ENCODE results near the gene DIDO1. TPM values are rescaled to one million over a fixed set of nuclear protein-coding genes. Genes with fewer than 3 reads are reported as not detected.
A peak's percentile ranks its signal among the peaks of the same experiment; 100 is the strongest.

The DIDO1 gene
- total RNA-seq, 1 experiment from 2014 or later = 120 TPM

DNA sequence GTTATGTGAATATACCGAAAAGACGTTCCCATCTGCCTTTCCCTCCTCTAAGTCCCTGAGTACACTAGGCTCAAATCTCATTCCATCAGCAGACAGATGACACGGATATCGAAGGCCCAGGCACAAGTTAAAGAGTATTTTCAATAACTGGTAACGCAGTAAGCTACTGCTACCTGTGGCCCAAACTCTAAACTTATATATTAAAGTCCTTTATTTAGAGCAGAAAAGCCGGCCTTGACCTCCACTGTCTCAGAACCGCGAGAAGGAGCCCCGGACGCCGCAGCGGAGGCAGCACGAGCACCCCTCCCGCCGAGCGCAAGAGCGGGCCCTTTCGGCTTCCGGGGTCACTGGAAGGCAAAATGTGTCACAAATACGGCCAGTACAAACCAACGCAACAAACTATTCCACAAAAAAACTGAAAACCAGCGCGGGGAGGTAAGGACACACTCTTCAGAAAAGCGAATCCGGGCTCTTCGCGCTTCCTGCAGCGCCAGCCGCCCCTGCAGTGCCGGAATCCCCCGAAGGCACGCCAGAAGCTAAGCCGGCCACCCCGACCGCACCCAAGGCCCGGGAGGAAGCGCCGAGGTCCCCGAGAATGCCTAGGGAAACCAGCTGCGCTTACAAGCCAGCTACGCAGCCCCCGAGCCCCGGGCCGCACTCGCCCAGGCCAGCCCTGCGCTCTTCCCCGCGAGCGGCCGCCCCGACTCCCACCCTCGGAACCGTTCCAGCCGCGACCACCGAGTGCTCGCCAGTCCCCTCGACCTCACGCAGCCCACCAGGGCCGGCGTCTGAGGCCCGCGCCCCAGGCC lies 681 bp downstream of the DIDO1 start:
- Mint-ChIP-seq H3K27ac (ENCODE audit: unreplicated experiment) (peak overlapping the region; percentile 95), H3K4me1 (ENCODE audit: low read depth, unreplicated experiment) (peaks cover 45% of the 10 kb centered on the region), H3K36me3 (ENCODE audit: insufficient read depth, unreplicated experiment) (peaks cover 60% of the 10 kb centered on the region), H3K9me3 (ENCODE audit: unreplicated experiment) (no peaks in the 10 kb centered on the region), H3K27me3 (ENCODE audit: insufficient read depth, unreplicated experiment) (no peaks in the 10 kb centered on the region), H3K4me3 (ENCODE audit: unreplicated experiment) (peak overlapping the region; percentile 93)
- Histone ChIP-seq H3K36me3 (ENCODE audit: control insufficient read depth, insufficient read depth, low read length) (peaks cover 1% of the 10 kb centered on the region; the same call in 1 of the 2 replicates), H3K4me3 (ENCODE audit: low read depth, low read length) (peak overlapping the region; percentile 99), H3K4me1 (peaks cover 39% of the 10 kb centered on the region), H3K9me3 (no peaks in the 10 kb centered on the region), H3K27me3 (replicated peaks; ENCODE audit: control insufficient read depth, insufficient read depth, low read length) (no peaks in the 10 kb centered on the region)
- ChIA-PET CTCF (interaction anchor here (0.7 to 1.8 kb wide), 2 partner anchors 18 to 989 kb away, joined by 3 to 6 read pairs; no protein-coding TSS in a partner anchor), POLR2A (interaction anchor here (0.7 to 2.2 kb wide), 2 partner anchors 12 to 29 kb away, joined by 3 to 16 read pairs; partner anchors contain the start of gene GID8)
- peak; percentile 70 to 76 for DNase-seq
- TSS peak; percentile 22 for BruUV-seq (replicated peaks)
- intact Hi-C loops (cut with micrococcal nuclease; ENCODE audit: unreplicated experiment) = loop anchor here (1.0 kb wide), 3 partner anchors 12 to 27 kb away; partner anchors contain the start of gene SLC17A9
- TF ChIP-seq, protein P1, sequence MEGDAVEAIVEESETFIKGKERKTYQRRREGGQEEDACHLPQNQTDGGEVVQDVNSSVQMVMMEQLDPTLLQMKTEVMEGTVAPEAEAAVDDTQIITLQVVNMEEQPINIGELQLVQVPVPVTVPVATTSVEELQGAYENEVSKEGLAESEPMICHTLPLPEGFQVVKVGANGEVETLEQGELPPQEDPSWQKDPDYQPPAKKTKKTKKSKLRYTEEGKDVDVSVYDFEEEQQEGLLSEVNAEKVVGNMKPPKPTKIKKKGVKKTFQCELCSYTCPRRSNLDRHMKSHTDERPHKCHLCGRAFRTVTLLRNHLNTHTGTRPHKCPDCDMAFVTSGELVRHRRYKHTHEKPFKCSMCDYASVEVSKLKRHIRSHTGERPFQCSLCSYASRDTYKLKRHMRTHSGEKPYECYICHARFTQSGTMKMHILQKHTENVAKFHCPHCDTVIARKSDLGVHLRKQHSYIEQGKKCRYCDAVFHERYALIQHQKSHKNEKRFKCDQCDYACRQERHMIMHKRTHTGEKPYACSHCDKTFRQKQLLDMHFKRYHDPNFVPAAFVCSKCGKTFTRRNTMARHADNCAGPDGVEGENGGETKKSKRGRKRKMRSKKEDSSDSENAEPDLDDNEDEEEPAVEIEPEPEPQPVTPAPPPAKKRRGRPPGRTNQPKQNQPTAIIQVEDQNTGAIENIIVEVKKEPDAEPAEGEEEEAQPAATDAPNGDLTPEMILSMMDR (IDR thresholded peaks at IDR 0.05; ENCODE audit: insufficient read depth in 1 of 2, low read depth in 1 of 2, low read length in 1 of 2, severe bottlenecking in 1 of 2, unreplicated experiment in 1 of 2) = no peak

DNA sequence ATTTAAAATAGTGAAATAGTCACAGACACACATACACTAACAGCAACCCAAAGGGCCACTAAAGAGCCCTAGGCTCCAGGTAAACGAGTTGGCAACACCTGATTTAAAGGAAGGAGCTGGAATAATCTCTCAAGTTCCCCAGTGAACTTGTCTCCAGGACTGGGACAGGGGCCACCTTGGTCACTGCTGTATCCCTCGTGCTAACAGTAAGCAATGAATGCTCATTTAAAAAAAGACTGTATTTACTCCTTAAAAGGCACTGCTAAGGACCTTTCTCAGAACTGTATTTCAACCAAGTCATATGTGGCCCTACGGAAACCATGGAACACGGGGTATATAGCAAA lies 1.3 kb downstream of the DIDO1 start:
- peak in 1 of 2 experiments; percentile 32 for DNase-seq
- Mint-ChIP-seq H3K9me3 (ENCODE audit: unreplicated experiment) (no peaks in the 10 kb centered on the region), H3K27ac (ENCODE audit: unreplicated experiment) (peak overlapping the region; percentile 95), H3K4me1 (ENCODE audit: low read depth, unreplicated experiment) (peaks cover 50% of the 10 kb centered on the region), H3K36me3 (ENCODE audit: insufficient read depth, unreplicated experiment) (peaks cover 60% of the 10 kb centered on the region), H3K4me3 (ENCODE audit: unreplicated experiment) (peak overlapping the region; percentile 93), H3K27me3 (ENCODE audit: insufficient read depth, unreplicated experiment) (no peaks in the 10 kb centered on the region)
- Histone ChIP-seq H3K9me3 (no peaks in the 10 kb centered on the region), H3K4me1 (peaks cover 41% of the 10 kb centered on the region), H3K27me3 (replicated peaks; ENCODE audit: control insufficient read depth, insufficient read depth, low read length) (no peaks in the 10 kb centered on the region), H3K4me3 (ENCODE audit: low read depth, low read length) (peak overlapping the region; percentile 99), H3K36me3 (ENCODE audit: control insufficient read depth, insufficient read depth, low read length) (peaks cover 1% of the 10 kb centered on the region; the same call in 1 of the 2 replicates)
- TF ChIP-seq, protein P1 (IDR thresholded peaks at IDR 0.05; ENCODE audit: insufficient read depth in 1 of 2, low read depth in 1 of 2, low read length in 1 of 2, severe bottlenecking in 1 of 2, unreplicated experiment in 1 of 2) = no peak
- BruUV-seq (replicated peaks) = no TSS peak
- CTCF ChIA-PET = interaction anchor here (1.8 kb wide), 1 partner anchor 17 kb away, joined by 6 read pairs; no protein-coding TSS in a partner anchor
- intact Hi-C loops (cut with micrococcal nuclease; ENCODE audit: unreplicated experiment) = loop anchor here (1.0 kb wide), 1 partner anchor 25 kb away; no protein-coding TSS in a partner anchor
- POLR2A ChIA-PET = interaction anchor here (2.2 kb wide), 1 partner anchor 12 kb away, joined by 16 read pairs; the partner anchor contains the start of gene GID8

DNA sequence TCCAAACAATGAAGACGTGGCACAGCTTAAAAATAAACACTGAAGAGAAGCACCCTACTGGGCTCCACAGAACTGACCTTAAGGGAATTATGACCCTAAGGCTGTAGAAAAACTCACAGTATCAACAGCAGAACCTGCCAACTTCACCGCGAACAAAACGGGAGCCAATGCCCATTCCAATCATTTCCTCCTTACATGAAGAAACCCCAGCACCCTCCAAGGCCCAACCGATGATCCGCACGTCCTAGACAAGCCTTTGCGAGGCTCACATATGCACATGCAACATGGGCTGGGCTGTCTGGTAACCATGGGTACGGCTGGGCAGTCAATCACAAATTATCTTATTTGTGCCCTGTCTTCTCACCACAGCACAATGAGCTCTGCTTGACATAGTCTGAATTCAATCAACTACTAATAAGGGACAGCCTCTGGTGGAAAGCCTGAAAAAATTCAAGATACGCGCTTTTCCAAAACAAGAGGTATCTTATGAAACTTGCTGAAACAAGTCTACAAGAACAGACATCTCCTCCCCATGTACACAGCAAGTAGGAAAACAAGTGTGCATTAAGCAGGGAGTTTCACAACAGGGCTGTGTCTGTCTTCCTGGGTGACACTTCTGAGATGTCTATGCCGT lies 1.7 kb downstream of the DIDO1 start:
- Histone ChIP-seq H3K4me3 (ENCODE audit: low read depth, low read length) (peak overlapping the region; percentile 99), H3K27me3 (replicated peaks; ENCODE audit: control insufficient read depth, insufficient read depth, low read length) (no peaks in the 10 kb centered on the region), H3K9me3 (no peaks in the 10 kb centered on the region), H3K36me3 (ENCODE audit: control insufficient read depth, insufficient read depth, low read length) (peaks cover 1% of the 10 kb centered on the region; the same call in 1 of the 2 replicates), H3K4me1 (peaks cover 41% of the 10 kb centered on the region)
- ChIA-PET CTCF (interaction anchor here (1.8 kb wide), 1 partner anchor 17 kb away, joined by 6 read pairs; no protein-coding TSS in a partner anchor), POLR2A (interaction anchor here (1.4 to 2.2 kb wide), 2 partner anchors 11 to 13 kb away, joined by 5 to 16 read pairs; partner anchors contain the start of gene GID8)
- DNase-seq = peak; percentile 43 to 48
- Mint-ChIP-seq H3K27ac (ENCODE audit: unreplicated experiment) (peak overlapping the region; percentile 95), H3K36me3 (ENCODE audit: insufficient read depth, unreplicated experiment) (peaks cover 58% of the 10 kb centered on the region), H3K27me3 (ENCODE audit: insufficient read depth, unreplicated experiment) (no peaks in the 10 kb centered on the region), H3K4me3 (ENCODE audit: unreplicated experiment) (peak overlapping the region; percentile 93), H3K4me1 (ENCODE audit: low read depth, unreplicated experiment) (peaks cover 50% of the 10 kb centered on the region), H3K9me3 (ENCODE audit: unreplicated experiment) (no peaks in the 10 kb centered on the region)
- TSS peak; percentile 28 for BruUV-seq (replicated peaks)
- intact Hi-C loops (cut with micrococcal nuclease; ENCODE audit: unreplicated experiment) = loop anchor here (1.0 kb wide), 1 partner anchor 24 kb away; no protein-coding TSS in a partner anchor
- TF ChIP-seq, protein P1 (IDR thresholded peaks at IDR 0.05; ENCODE audit: insufficient read depth in 1 of 2, low read depth in 1 of 2, low read length in 1 of 2, severe bottlenecking in 1 of 2, unreplicated experiment in 1 of 2) = no peak

Data from Caco-2 (cell line).